ENCODE measurements around the gene VASH2.
"Not testable (repeated sequence)": the region's sequence is repeated elsewhere in the genome, so short reads cannot be mapped to it uniquely, and the experiment has no call there.

The VASH2 gene

DNA sequence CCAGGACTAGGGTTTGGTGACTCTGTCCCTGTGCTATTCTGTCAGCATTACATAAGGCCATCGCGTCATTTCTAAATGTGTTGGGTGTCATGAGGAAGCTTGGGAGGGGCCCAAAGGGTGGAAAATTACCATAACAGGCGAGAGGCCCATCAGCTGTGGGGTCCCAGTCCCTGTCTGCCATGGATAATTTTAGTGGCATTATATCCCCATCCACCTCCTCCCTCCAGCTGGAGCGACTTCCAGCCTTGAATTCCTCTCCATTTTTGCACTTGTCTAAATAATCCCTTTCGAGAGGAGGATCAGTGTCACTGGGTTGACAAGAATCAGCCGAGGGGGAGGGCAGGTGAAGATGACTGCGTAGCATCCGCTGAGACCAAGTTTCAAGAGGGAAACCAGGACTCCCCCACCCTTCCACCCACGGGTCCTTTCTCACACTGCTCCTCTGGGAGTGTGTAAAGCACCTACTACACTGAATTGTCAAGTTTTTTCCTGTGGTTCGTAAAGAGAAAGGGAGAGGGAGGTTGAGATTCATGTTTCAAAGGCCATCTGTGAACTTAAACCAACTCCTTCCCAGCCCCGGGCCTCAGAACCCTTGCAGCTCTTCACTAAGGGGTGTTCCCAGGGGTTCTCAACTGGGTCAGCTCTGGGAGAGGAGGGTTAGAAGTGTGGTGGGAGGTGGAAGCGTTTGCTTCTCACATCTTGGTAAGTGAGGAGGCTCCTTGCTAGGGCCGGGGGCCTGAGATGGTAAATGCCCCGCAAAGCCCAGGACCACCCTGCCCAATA is 29.2 kb downstream of the VASH2 start:
- no peak for FAIRE-seq

DNA sequence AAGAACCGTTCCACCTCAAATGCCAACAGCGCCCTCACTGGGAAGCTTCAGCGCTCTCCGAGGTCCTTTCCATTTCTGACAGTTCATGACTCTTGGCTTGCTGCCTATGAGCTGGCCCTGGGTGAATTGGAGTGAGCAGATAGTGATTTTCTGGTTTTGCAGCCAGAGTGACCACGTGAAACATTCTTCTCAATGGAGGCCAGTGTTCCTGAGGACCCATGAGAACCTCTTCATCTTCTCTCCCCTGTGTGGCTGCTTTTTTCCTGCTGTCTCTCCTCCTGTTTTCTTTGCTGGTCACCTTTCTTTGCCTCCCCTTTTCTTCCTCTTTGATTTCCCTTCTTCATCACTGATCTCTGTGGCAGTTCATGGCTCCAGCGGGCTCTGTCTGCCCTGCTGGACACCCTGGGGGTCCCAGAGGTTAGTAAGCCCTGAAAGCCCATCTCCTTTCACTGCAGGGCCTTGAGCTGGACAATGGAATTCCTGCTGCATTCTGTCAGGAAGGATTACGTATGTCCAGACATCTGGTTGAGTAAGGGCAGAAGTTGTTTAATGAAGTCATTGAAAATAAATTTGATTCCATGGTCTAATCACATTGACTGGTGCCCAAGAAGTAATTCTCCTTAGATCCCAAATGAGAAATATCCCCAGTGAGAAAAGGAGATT is 29.9 kb downstream of the VASH2 start:
- FAIRE-seq: no peak

More for the DNA sequence above, 29.2 kb downstream of the VASH2 start:
- DNase-seq (ENCODE audit: low spot score): no peak

GRCh38 chr1:212981025-212981495 is 30.7 kb downstream of the VASH2 start:
- FAIRE-seq (no peak), DNase-seq (ENCODE audit: low spot score) (no peak)

More for the DNA sequence above, 29.9 kb downstream of the VASH2 start:
- DNase-seq (ENCODE audit: low spot score): no peak

GRCh38 chr1:212981571-212982328 is 31.4 kb downstream of the VASH2 start:
- FAIRE-seq: no peak
- no peak for DNase-seq (ENCODE audit: low spot score)

- DNase-seq (ENCODE audit: low spot score) (no peak), FAIRE-seq (no peak)
Observed at GRCh38 chr1:212982430-212983152, 32.2 kb downstream of the VASH2 start.

DNA sequence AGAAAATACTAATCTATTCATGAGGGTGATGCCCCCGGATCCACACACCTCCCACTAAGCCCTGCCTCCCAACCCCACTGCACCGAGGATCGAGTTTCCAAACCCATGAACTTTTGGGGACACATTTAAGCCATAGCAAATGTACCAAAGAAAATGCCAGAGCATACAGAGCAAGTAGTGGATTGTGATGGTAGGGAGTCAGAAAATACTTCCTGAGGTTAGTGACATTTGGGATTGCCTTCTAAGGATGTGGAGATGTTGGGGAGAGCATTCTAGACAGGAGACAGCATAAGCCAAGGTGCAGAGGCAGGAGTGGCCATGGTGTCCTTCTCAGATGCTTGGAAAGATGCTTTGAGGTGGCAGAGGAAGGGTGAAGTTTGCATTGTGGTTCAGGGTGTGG is 33.1 kb downstream of the VASH2 start:
- DNase-seq (ENCODE audit: low spot score) (no peak), FAIRE-seq (no peak)

DNA sequence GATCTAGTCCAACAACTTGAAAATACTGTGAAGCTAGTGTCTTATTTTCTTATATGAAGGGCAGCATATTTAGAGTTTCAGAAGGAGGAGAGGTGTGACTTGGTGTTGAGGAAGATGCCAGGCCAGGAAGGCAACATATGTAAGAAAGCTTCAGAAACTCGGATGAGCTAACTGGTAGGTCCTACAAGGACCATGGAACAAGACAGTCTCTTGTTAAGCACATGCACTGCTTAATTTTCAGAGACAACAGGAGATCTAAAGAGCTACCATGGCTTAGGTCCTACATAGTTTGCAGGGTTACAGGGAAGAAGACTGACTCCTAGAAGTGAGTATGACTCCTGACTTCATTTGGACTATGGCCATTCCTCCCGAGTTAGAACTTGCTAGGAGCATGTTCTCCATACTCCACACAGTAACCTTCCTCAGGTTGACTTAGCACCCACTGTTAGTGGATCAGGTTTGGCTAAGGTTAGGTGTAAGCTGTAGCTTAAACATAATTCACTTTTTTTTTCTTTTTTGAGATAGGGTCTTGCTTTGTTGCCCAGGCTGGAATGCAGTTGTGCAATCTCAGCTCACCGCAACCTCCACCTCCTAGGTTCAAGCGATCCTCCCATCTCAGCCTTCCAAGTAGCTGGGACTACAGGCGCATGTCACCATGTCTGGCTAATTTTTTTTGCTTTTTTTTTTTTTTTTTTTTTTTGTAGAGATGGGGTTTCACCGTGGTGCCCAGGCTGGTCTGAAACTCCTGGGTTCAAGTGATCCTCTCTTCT is 34.4 kb downstream of the VASH2 start:
- FAIRE-seq (no peak), DNase-seq (ENCODE audit: low spot score) (no peak)

DNA sequence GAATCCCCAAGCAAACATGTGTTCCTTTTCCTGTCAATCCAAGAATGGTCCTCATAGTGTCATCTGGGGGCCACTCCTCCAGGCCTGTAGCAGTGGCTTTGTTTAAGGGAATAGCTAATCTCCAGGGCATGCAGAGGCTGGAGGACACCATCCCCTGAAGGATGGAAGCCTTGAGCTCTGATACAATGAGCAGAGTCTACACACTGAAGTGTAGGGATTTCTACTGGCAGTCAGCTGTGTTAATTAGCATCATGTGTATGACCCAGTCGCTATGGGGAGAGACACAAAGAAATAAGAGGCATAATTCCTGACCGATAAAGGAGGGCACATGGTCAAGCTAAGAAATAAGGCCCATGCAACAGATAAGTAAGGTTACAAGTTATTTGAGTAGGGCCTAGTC is 36.2 kb downstream of the VASH2 start:
- FAIRE-seq: no peak

DNA sequence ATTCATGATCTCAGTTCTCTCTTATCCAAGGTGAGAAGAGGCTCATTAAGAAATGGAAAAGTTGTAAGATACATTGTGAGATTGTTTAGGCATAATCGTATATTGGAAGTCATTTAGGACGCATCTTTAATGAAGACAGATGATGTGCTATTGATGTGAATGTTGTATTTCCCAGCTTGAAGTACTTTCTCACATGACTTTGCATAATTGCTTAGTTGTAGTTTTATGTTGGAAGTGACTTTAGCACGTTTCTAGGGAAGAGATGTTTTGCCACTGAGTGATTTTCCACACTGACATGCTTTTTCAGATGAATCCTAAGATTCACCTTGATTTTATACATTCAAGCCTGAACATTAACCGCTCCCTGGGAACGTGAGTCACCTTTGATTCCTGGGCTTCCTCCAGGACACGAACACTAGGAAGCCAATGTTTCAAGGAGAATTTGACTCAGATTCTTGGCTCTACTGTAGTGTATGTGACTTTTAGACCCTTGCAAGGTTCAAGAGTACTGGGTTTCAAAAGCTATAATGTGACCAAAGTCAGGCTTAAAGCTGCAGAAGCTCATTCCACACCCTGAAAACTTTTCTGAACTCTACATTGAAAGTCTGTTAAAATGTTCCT is 37.5 kb downstream of the VASH2 start:
- FAIRE-seq: peak; percentile 24

More for the DNA sequence above, 36.2 kb downstream of the VASH2 start:
- DNase-seq (ENCODE audit: low spot score): no peak

DNA sequence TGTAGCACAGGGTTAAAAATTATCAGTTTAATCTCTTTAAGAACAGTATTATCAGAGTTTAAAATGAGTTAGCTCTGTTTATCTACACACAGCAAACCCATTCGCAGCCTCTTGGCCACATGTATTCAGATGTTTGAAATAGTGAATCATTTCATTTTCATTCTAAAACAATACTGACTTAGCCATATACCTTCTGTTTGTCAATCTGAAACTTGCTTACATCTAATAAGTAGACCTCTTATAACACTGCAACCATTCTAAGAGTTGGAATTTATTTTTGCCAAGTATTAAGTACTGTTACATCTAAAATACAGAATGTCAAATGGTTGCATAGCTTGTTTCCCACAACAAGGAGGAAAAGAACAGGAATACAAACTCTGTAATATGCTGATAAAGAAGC is 39.9 kb downstream of the VASH2 start:
- FAIRE-seq (no peak), DNase-seq (ENCODE audit: low spot score) (no peak)

More for the DNA sequence above, 37.5 kb downstream of the VASH2 start:
- no peak for DNase-seq (ENCODE audit: low spot score)

DNA sequence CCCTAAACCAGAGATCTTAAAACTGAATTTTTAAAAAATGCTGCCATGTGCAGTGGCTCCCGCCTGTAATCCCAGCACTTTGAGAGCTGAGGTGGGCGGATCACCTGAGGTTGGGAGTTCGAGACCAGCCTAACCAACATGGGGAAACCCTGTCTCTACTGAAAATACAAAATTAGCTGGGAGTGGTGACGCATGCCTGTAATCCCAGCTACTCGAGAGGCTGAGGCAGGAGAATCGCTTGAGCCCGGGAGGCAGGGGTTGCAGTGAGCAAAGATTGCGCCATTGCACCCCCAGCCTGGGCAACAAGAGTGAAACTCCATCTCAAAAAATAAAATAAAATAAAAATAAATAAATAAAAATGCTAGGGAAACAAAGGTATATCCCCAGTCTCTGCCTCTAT is 43.6 kb downstream of the VASH2 start:
- not testable (repeated sequence) for DNase-seq (ENCODE audit: low spot score); FAIRE-seq

GRCh38 chr1:212994926-212995325 is 44.6 kb downstream of the VASH2 start:
- DNase-seq (ENCODE audit: low spot score) (no peak), FAIRE-seq (no peak)

GRCh38 chr1:213003256-213003655 is 52.9 kb downstream of the VASH2 start:
- DNase-seq (ENCODE audit: low spot score): no peak
- no peak for FAIRE-seq

DNA sequence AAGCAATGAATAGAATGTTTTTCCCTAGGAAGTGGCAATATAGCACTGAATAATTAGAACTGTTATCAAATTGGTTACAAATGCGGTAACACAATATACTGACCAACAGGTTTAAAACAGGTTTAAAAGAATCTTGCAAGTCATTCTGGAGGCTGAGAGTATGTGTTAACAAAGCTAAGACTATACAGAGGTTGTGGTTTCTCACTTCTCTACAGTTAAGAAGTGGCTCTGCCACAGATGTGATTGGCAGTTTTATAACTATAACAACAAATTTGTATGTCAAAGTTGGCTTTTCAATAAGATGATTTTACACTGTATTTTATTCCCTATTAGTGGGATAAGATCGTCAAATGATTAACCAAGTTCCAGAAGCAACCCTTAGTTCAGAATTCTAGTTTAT is 58.2 kb downstream of the VASH2 start:
- no peak for DNase-seq (ENCODE audit: low spot score)
- FAIRE-seq: no peak

- DNase-seq (ENCODE audit: low spot score): no peak
- no peak for FAIRE-seq
Observed at GRCh38 chr1:213014642-213015041, 64.3 kb downstream of the VASH2 start.

DNA sequence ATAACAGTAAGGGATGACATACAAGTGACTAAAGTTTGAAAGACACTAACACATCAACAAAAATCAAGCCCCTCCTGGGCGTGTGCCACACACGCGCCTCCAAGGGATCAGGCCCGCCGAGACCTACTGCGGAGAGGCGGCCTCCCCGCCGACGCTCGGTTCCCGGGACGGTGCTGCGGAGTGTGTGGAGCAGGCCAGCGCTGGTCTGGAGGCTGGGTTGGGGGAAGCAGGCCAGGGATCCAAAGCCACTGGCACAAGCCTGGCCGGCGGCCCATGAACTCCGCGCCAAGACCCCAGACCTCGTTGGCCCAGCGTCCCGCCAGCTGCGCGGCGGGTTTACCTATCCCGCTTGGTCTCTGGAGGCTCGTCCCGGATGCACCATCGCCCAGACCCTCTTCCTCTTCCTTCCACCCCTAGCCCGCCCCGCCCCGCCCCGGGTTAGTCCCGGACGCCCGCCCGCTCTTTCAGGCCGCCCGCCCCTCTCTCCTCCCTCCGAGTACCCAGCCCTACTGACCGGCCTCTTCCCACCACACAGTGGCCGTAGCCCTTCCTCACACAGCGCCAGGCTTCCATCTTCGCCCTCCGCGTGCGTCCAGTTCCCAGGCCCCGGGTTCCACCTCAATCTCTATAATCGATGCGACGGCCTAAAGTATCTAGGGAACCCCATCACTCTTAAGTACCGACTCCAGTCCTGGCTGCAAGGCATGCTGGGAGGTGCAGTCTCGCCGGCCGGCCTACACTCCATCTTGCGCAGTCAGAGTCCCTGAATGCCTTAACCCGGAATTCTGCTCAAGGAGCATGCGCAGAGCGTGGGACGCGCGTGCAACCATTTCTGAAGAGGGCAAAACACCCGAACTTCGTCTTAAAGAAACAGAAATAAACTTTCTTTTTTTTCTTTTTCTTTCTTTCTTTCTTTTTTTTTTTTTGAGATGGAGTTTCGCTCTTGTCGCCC is 65.0 kb downstream of the VASH2 start, which contains the start of gene ANGEL2:
ANGEL2 (minus strand) TSS at position 769 of the 952 bp plus-strand sequence; CDS start at position 573, 196 bp downstream.
- FAIRE-seq (peak; percentile 81), DNase-seq (ENCODE audit: low spot score) (peak; percentile 88)

GRCh38 chr1:213017447-213018273 is 67.3 kb downstream of the VASH2 start:
- FAIRE-seq (no peak), DNase-seq (ENCODE audit: low spot score) (no peak)

GRCh38 chr1:213019450-213019849 is 69.1 kb downstream of the VASH2 start:
- no peak for DNase-seq (ENCODE audit: low spot score)
- FAIRE-seq: no peak
